ENCODE results near the gene SEPHS2. TPM values are rescaled to one million over a fixed set of nuclear protein-coding genes. Genes with fewer than 3 reads are reported as not detected.

SEPHS2 gene
- total RNA-seq, 1 experiment from 2014 or later = 52.6 TPM

- no peak overlapping the region for H2AK5ac ChIP-seq (ENCODE audit: insufficient read length, low read length)
- Mint-ChIP-seq H3K9me3 (no peaks in the 10 kb centered on the region), H3K27me3 (ENCODE audit: low read depth) (peaks cover 7% of the 10 kb centered on the region), H3K4me3 (no peak overlapping the region), H3K27ac (no peak overlapping the region), H3K36me3 (ENCODE audit: insufficient read depth in 1 of 3, low read depth in 3 of 3) (no peaks in the 10 kb centered on the region), H3K4me1 (peaks cover 0 to 6% of the 10 kb centered on the region in 2 experiments; a peak in 1 of 4 replicates)
- WGBS (ENCODE audit: extremely low coverage, insufficient read length, low lambda C conversion rate) = no CpG with 5 or more reads among the region's 1 CpG
- H3K56ac ChIP-seq (ENCODE audit: insufficient read length, low read depth, low read length) = no peak overlapping the region
- no peak overlapping the region for H2BK20ac ChIP-seq (ENCODE audit: low read depth, low read length, poor library complexity, severe bottlenecking)
- H3K23me2 ChIP-seq (ENCODE audit: insufficient read length, low read depth, low read length, poor library complexity, severe bottlenecking) = peaks cover 2% of the 10 kb centered on the region
- H2BK120ac ChIP-seq (ENCODE audit: low read depth, low read length, poor library complexity, severe bottlenecking) = no peak overlapping the region
- DNase-seq = no peak
- H3K9me3 ChIP-seq (ENCODE audit: control insufficient read depth, low read depth, low read length) = no peaks in the 10 kb centered on the region
- no peak overlapping the region for H3K27ac ChIP-seq (ENCODE audit: insufficient read length, low read depth, low read length)
- no peak overlapping the region for H3K23ac ChIP-seq (ENCODE audit: insufficient read length, low read depth, low read length)
- no peaks in the 10 kb centered on the region for H3K79me1 ChIP-seq (ENCODE audit: insufficient read depth, low read depth, low read length, poor library complexity, severe bottlenecking)
- no peak overlapping the region for H2AFZ ChIP-seq (ENCODE audit: low read length)
- no peak overlapping the region for H3K9ac ChIP-seq (ENCODE audit: extremely low read depth, insufficient read length, low read length)
- H3K4ac ChIP-seq (ENCODE audit: low read depth, low read length) = no peak overlapping the region
- no peak overlapping the region for H3T11ph ChIP-seq (ENCODE audit: low read length)
- H2BK12ac ChIP-seq (ENCODE audit: insufficient read length, low read depth, low read length) = no peak overlapping the region
- no peaks in the 10 kb centered on the region for H3K79me2 ChIP-seq (ENCODE audit: insufficient read depth, low read length)
- H3K18ac ChIP-seq (ENCODE audit: insufficient read length, low read depth, low read length) = no peak overlapping the region
- no peak overlapping the region for H4K91ac ChIP-seq (ENCODE audit: insufficient read length, low read depth, low read length)
- no peak overlapping the region for H2BK15ac ChIP-seq (ENCODE audit: low read depth, low read length)
- no peaks in the 10 kb centered on the region for H3K4me1 ChIP-seq (ENCODE audit: insufficient read depth, low read length)
- no peak overlapping the region for H4K5ac ChIP-seq (ENCODE audit: insufficient read length, low read depth, low read length)
- H3K4me2 ChIP-seq (ENCODE audit: insufficient read depth, insufficient read length, low read length) = no peak overlapping the region
- no peaks in the 10 kb centered on the region for H4K20me1 ChIP-seq (ENCODE audit: control insufficient read depth, insufficient read depth, insufficient read length)
- TF ChIP-seq, protein P1, sequence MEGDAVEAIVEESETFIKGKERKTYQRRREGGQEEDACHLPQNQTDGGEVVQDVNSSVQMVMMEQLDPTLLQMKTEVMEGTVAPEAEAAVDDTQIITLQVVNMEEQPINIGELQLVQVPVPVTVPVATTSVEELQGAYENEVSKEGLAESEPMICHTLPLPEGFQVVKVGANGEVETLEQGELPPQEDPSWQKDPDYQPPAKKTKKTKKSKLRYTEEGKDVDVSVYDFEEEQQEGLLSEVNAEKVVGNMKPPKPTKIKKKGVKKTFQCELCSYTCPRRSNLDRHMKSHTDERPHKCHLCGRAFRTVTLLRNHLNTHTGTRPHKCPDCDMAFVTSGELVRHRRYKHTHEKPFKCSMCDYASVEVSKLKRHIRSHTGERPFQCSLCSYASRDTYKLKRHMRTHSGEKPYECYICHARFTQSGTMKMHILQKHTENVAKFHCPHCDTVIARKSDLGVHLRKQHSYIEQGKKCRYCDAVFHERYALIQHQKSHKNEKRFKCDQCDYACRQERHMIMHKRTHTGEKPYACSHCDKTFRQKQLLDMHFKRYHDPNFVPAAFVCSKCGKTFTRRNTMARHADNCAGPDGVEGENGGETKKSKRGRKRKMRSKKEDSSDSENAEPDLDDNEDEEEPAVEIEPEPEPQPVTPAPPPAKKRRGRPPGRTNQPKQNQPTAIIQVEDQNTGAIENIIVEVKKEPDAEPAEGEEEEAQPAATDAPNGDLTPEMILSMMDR (conservative IDR thresholded peaks at IDR 0.05) = no peak
- no peak overlapping the region for H4K8ac ChIP-seq (replicated peaks; ENCODE audit: insufficient read length, low read depth, low read length)
- no peaks in the 10 kb centered on the region for H3K27me3 ChIP-seq (ENCODE audit: insufficient read depth, low read length)
- no peak overlapping the region for H2BK5ac ChIP-seq (ENCODE audit: insufficient read length, low read length)
- H3K14ac ChIP-seq (ENCODE audit: insufficient read depth, low read length) = no peak overlapping the region
Measured at GRCh38 chr16:30457256-30457655, 11.6 kb upstream of the SEPHS2 start.
